ENCODE results near the gene APCDD1L. TPM values are rescaled to one million over a fixed set of nuclear protein-coding genes. Genes with fewer than 3 reads are reported as not detected.

Gene APCDD1L
- total and polyA plus RNA-seq, 4 donors: 0.02 to 0.74 (median 0.31) TPM

- WGBS, 2 donors: 74 to 86% methylated on average over 6 of the region's 6 CpGs
- ATAC-seq (ENCODE audit: insufficient read depth, low FRiP score) (no peak), DNase-seq (no peak)
- Histone ChIP-seq H3K4me3 (no peak overlapping the region), H3K27ac (ENCODE audit: low read depth in 1 of 2, low read length in 1 of 2) (no peak overlapping the region), H3K36me3 (ENCODE audit: control insufficient read depth in 4 of 4, insufficient read depth in 4 of 4, low read length in 4 of 4) (peaks cover 3 to 21% (median 12%) of the 10 kb centered on the region in 4 donors), H3K9ac (ENCODE audit: insufficient read depth in 1 of 2, low read length in 2 of 2) (no peak overlapping the region), H3K4me1 (ENCODE audit: control insufficient read depth in 5 of 5, insufficient read depth in 5 of 5, low read length in 5 of 5) (peaks cover 2 to 17% (median 8%) of the 10 kb centered on the region in 5 donors), H3K9me3 (ENCODE audit: control insufficient read depth in 4 of 4, insufficient read depth in 3 of 4, low read length in 3 of 4) (peaks cover 0 to 1% (median 0%) of the 10 kb centered on the region in 4 donors), H3K27me3 (ENCODE audit: control insufficient read depth in 3 of 3, insufficient read depth in 3 of 3, low read length in 2 of 3) (no peaks in the 10 kb centered on the region)
- no peak for TF ChIP-seq CTCF (IDR thresholded peaks at IDR 0.05; ENCODE audit: control extremely low read depth, extremely low read depth)
Measured at GRCh38 chr20:58424218-58424969, 90.8 kb downstream of the APCDD1L start.

GRCh38 chr20:58421497-58421850, 93.7 kb downstream of the APCDD1L start:
- DNase-seq: peak in 2 of 3 donors; percentile 26 to 33
- Histone ChIP-seq H3K9ac (ENCODE audit: insufficient read depth in 1 of 2, low read length in 2 of 2) (no peak overlapping the region), H3K36me3 (ENCODE audit: control insufficient read depth in 4 of 4, insufficient read depth in 4 of 4, low read length in 4 of 4) (peaks cover 10 to 17% (median 12%) of the 10 kb centered on the region in 4 donors), H3K4me1 (ENCODE audit: control insufficient read depth in 5 of 5, insufficient read depth in 5 of 5, low read length in 5 of 5) (peaks cover 2 to 17% (median 10%) of the 10 kb centered on the region in 5 donors), H3K27me3 (ENCODE audit: control insufficient read depth in 3 of 3, insufficient read depth in 3 of 3, low read length in 2 of 3) (no peaks in the 10 kb centered on the region), H3K4me3 (no peak overlapping the region), H3K9me3 (ENCODE audit: control insufficient read depth in 4 of 4, insufficient read depth in 3 of 4, low read length in 3 of 4) (no peaks in the 10 kb centered on the region), H3K27ac (ENCODE audit: low read depth in 1 of 2, low read length in 1 of 2) (no peak overlapping the region)
- no peak for TF ChIP-seq CTCF (IDR thresholded peaks at IDR 0.05; ENCODE audit: control extremely low read depth, extremely low read depth)
- 57 to 78% methylated on average over 1 of the region's 1 CpG for WGBS, 2 donors
- ATAC-seq (ENCODE audit: insufficient read depth, low FRiP score): no peak

- Histone ChIP-seq H3K9me3 (ENCODE audit: control insufficient read depth in 4 of 4, insufficient read depth in 3 of 4, low read length in 3 of 4) (no peaks in the 10 kb centered on the region), H3K4me3 (no peak overlapping the region), H3K27me3 (ENCODE audit: control insufficient read depth in 3 of 3, insufficient read depth in 3 of 3, low read length in 2 of 3) (no peaks in the 10 kb centered on the region), H3K27ac (ENCODE audit: low read depth in 1 of 2, low read length in 1 of 2) (no peak overlapping the region), H3K36me3 (ENCODE audit: control insufficient read depth in 4 of 4, insufficient read depth in 4 of 4, low read length in 4 of 4) (peaks cover 10 to 17% (median 11%) of the 10 kb centered on the region in 4 donors), H3K4me1 (ENCODE audit: control insufficient read depth in 5 of 5, insufficient read depth in 5 of 5, low read length in 5 of 5) (peaks cover 2 to 17% (median 10%) of the 10 kb centered on the region in 5 donors), H3K9ac (ENCODE audit: insufficient read depth in 1 of 2, low read length in 2 of 2) (no peak overlapping the region)
- ATAC-seq (ENCODE audit: insufficient read depth, low FRiP score) (peak; percentile 58), DNase-seq (no peak)
- WGBS, 2 donors: 75 to 87% methylated on average over 5 of the region's 5 CpGs
- TF ChIP-seq CTCF (IDR thresholded peaks at IDR 0.05; ENCODE audit: control extremely low read depth, extremely low read depth): no peak
Measured at GRCh38 chr20:58420798-58421496, 94.3 kb downstream of the APCDD1L start.

Data from lung (tissue), 12 donors.